ENCODE data around the gene TNFSF15.

GRCh38 chr9:114746591-114747346 lies 59.1 kb downstream of the TNFSF15 start:
- no peak for TF ChIP-seq POLR2A (IDR thresholded peaks at IDR 0.05)
- TF ChIP-seq, protein P1, sequence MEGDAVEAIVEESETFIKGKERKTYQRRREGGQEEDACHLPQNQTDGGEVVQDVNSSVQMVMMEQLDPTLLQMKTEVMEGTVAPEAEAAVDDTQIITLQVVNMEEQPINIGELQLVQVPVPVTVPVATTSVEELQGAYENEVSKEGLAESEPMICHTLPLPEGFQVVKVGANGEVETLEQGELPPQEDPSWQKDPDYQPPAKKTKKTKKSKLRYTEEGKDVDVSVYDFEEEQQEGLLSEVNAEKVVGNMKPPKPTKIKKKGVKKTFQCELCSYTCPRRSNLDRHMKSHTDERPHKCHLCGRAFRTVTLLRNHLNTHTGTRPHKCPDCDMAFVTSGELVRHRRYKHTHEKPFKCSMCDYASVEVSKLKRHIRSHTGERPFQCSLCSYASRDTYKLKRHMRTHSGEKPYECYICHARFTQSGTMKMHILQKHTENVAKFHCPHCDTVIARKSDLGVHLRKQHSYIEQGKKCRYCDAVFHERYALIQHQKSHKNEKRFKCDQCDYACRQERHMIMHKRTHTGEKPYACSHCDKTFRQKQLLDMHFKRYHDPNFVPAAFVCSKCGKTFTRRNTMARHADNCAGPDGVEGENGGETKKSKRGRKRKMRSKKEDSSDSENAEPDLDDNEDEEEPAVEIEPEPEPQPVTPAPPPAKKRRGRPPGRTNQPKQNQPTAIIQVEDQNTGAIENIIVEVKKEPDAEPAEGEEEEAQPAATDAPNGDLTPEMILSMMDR (IDR thresholded peaks at IDR 0.05) = no peak

Measured in uterus (tissue), 2 donors.